Measurements from ENCODE around the gene KCNJ11.

The KCNJ11 gene

DNA sequence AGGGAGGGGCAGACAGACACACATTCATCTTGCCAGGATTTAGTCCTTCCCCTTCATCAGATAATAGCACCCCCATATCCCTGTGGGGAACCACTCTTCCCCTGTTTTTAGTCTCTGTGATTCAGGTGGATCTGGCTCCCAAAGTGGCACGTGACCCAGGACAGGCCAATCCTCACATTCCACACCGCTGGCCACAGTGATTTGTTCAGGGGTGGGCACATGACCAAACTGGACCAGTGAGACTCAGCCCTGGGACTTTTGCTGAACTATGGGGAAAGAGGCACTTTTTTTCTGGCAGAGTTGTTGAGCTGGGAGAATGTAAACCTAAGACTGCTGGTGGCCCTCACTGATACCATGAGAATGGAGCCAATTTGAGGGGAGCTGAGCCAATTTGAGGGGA is 19.1 kb upstream of the KCNJ11 start:
- Histone ChIP-seq H3K36me3 (replicated peaks) (no peaks in the 10 kb centered on the region), H3K27ac (no peak overlapping the region), H3K27me3 (replicated peaks) (no peaks in the 10 kb centered on the region), H3K4me3 (ENCODE audit: low read depth, low read length) (no peak overlapping the region)
- DNase-seq = no peak
- TF ChIP-seq, protein P1, sequence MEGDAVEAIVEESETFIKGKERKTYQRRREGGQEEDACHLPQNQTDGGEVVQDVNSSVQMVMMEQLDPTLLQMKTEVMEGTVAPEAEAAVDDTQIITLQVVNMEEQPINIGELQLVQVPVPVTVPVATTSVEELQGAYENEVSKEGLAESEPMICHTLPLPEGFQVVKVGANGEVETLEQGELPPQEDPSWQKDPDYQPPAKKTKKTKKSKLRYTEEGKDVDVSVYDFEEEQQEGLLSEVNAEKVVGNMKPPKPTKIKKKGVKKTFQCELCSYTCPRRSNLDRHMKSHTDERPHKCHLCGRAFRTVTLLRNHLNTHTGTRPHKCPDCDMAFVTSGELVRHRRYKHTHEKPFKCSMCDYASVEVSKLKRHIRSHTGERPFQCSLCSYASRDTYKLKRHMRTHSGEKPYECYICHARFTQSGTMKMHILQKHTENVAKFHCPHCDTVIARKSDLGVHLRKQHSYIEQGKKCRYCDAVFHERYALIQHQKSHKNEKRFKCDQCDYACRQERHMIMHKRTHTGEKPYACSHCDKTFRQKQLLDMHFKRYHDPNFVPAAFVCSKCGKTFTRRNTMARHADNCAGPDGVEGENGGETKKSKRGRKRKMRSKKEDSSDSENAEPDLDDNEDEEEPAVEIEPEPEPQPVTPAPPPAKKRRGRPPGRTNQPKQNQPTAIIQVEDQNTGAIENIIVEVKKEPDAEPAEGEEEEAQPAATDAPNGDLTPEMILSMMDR (IDR thresholded peaks at IDR 0.05; ENCODE audit: low read depth, low read length, missing control alignments) = no peak
- in situ Hi-C loops (cut with HindIII; ENCODE audit: low pct_ligation_motif_present, low sequenced_read_pairs) = no loop called here

DNA sequence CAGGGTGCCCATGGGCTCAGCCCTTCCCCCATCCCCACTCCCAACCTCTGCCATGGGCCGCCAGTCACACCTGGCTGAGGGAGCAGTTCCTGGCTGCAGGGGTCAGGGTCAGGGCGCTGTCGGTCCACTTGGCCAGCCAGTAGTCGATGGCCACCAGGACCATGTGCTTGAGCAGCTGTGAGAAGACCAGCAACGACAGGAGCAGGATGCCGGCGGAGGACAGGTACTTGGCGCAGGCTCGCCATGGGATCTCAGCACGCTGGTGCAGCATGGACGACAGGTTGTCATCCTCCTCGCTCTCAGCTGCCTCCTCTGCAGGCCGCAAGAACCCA is 18.3 kb upstream of the KCNJ11 start:
- TF ChIP-seq, protein P1 (IDR thresholded peaks at IDR 0.05; ENCODE audit: low read depth, low read length, missing control alignments) = no peak
- in situ Hi-C loops (cut with HindIII; ENCODE audit: low pct_ligation_motif_present, low sequenced_read_pairs) = no loop called here
- H3K4me3 ChIP-seq (ENCODE audit: low read depth, low read length) = no peak overlapping the region
- H3K36me3 ChIP-seq (replicated peaks) = no peaks in the 10 kb centered on the region
- no peak for DNase-seq
- no peak overlapping the region for H3K27ac ChIP-seq
- no peaks in the 10 kb centered on the region for H3K27me3 ChIP-seq (replicated peaks)

DNA sequence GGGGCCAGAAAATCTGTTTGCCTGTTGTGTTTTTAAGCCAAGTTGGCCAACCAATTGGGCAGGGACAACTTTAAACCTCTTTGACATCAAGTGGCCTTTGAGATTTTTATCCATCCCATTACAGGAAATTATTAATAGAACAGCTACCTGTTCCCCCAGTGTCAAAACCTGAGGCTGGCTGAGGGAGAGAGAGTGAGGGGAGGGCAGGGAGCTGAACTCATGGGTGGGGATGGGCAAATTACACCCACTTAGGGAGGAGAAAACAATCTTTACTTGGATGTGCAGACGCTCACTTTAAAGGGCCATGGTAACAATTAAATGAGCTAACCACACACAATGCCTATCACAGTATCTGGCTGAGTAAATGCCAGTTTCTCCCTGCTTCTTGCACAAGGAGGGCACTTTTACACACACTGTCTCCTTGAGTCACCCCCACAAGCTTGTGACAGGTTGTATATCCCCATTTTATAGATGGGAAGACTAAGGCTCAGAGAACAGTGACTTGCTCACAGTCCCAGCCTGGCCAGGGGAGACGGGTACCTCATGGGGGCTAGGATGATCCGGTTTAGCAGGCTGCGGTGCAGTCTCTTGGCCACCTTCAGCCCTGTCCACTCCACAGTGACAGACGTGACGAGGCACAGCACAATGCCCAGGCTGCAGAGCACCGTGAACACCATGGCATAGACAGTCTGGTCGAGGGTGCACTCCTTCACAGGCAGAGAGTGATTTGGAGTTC is 17.8 kb upstream of the KCNJ11 start:
- Histone ChIP-seq H3K4me3 (ENCODE audit: low read depth, low read length) (no peak overlapping the region), H3K27ac (no peak overlapping the region), H3K27me3 (replicated peaks) (no peaks in the 10 kb centered on the region), H3K36me3 (replicated peaks) (no peaks in the 10 kb centered on the region)
- in situ Hi-C loops (cut with HindIII; ENCODE audit: low pct_ligation_motif_present, low sequenced_read_pairs) = no loop called here
- no peak for DNase-seq
- TF ChIP-seq, protein P1 (IDR thresholded peaks at IDR 0.05; ENCODE audit: low read depth, low read length, missing control alignments) = no peak

DNA sequence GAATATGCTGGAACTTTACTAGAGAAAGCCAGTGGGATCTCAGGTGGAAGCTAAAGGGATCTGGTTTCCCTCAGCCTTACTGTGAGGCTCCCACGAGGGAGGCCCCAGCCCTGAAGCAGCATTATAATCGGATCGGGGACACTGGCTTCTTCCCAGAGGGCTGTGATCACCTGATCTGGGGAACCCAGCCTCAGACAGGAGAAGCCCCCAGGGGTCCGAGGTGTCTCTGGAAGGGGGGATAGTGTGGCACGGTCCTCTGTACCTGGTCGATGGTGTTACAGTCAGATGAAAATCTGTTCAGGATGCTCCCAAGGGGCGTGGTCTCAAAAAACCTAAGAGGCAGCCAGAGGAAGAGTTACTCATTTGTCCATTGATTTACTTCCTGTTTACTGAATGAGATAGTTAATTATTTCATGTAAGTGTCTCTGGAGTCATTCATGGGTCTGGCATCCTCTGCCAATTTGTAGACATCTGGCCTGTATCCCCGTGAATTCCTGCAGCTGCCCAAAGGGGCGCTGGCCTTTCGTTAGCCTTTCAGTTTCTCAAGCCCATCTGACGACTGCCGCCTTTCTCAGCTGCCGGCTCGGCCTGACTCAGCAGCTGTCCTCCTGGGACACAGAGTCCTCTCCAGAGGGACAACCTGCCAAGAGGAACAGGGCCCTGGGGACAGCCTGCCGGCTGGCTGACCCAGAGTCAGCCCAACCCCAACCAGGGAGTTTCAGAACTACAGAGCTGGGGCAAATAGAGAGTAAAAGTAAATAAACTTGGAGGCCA is 17.0 kb upstream of the KCNJ11 start:
- in situ Hi-C loops (cut with HindIII; ENCODE audit: low pct_ligation_motif_present, low sequenced_read_pairs) = no loop called here
- no peak overlapping the region for H3K4me3 ChIP-seq (ENCODE audit: low read depth, low read length)
- TF ChIP-seq, protein P1 (IDR thresholded peaks at IDR 0.05; ENCODE audit: low read depth, low read length, missing control alignments) = peak; percentile 28
- peak; percentile 35 for DNase-seq
- no peak overlapping the region for H3K27ac ChIP-seq
- H3K27me3 ChIP-seq (replicated peaks) = no peaks in the 10 kb centered on the region
- no peaks in the 10 kb centered on the region for H3K36me3 ChIP-seq (replicated peaks)

DNA sequence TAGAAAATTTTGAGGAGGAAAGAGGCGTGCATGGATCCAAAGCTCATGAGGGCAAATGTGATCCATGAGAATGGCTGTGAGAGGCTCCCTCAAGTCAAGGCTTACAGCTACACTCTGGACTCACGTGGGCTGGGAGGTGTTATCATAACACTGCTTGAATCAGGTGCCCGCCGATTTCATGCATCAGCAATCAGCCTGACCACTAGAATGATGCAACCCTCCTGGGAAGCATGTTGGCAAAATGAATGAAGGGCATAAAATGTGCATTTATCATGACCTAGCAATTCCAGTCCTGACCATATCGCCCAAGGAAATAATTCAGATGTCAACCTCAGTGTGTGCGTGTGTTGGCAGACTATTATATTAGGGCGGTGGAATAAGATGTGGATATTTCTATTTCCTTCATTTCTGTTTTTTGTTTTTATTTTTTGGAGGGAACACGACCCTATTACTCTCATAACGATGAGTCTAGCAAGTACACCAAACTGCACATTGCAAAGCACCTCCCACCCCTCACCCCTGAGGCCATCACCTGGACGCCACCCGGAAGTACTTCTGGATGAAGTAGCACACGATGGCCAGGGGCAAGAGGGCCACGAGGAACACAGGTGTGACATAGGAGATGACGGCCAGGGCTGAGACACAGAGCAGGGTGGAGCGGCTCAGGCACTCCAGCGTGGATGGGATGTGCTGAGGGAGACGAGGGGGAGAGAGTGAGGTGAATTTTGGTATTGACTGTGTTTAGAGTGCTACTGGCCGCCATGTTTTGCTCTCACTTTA is 15.7 kb upstream of the KCNJ11 start:
- no peak overlapping the region for H3K27ac ChIP-seq
- in situ Hi-C loops (cut with HindIII; ENCODE audit: low pct_ligation_motif_present, low sequenced_read_pairs) = no loop called here
- no peaks in the 10 kb centered on the region for H3K36me3 ChIP-seq (replicated peaks)
- TF ChIP-seq, protein P1 (IDR thresholded peaks at IDR 0.05; ENCODE audit: low read depth, low read length, missing control alignments) = no peak
- no peak for DNase-seq
- no peak overlapping the region for H3K4me3 ChIP-seq (ENCODE audit: low read depth, low read length)
- no peaks in the 10 kb centered on the region for H3K27me3 ChIP-seq (replicated peaks)

Measured in brain microvascular endothelial cell (primary cell).